Calu3 (cell line): ENCODE results near the gene ERC2. TPM values are rescaled to one million over a fixed set of nuclear protein-coding genes. Genes with fewer than 3 reads are reported as not detected.

ENCODE experiments used
- BruUV-seq: library from RNA; stranded (reverse); fragments of 400-500 nt; replicated peaks from 2 replicates; lab custom pipeline; 2021; lab: Mats Ljungman, UMichigan
- CTCF ChIA-PET: fragments of 300-600 bp; sonication (Branson Sonifier 250); formaldehyde crosslinking; loops from one replicate; lab custom pipeline; 2022; ENCODE audit warnings: antibody characterized with exemption; lab: Charles Lee
- DNase-seq: peaks from one replicate; pipeline ENCODE4 v3.0.0; 2022
- H3K27ac Mint-ChIP-seq: one replicate; pipeline ENCODE4 v1.8.0; 2022; ENCODE audit warnings: mixed read lengths; ENCODE audit not compliant: unreplicated experiment
- H3K27me3 Mint-ChIP-seq: one replicate; pipeline ENCODE4 v1.8.0; 2022; ENCODE audit warnings: mixed read lengths; ENCODE audit not compliant: unreplicated experiment
- H3K36me3 Mint-ChIP-seq: one replicate; pipeline ENCODE4 v1.8.0; 2022; ENCODE audit warnings: mild to moderate bottlenecking, moderate library complexity, mixed read lengths; ENCODE audit not compliant: insufficient read depth, unreplicated experiment
- H3K4me1 Mint-ChIP-seq: one replicate; pipeline ENCODE4 v1.8.0; 2022; ENCODE audit warnings: mild to moderate bottlenecking, low read depth, mixed read lengths; ENCODE audit not compliant: unreplicated experiment
- H3K4me3 Mint-ChIP-seq: one replicate; pipeline ENCODE4 v1.8.0; 2022; ENCODE audit warnings: mild to moderate bottlenecking, low read depth, moderate library complexity, mixed read lengths; ENCODE audit not compliant: unreplicated experiment
- H3K9me3 Mint-ChIP-seq: one replicate; pipeline ENCODE4 v1.8.0; 2022; ENCODE audit warnings: low read depth, mixed read lengths; ENCODE audit not compliant: unreplicated experiment
- intact Hi-C: fragments of 100-400 bp; cut with micrococcal nuclease; formaldehyde crosslinking; loops from one replicate; pipeline ENCODE4 v1.10.0; 2022; ENCODE audit not compliant: unreplicated experiment
- total RNA-seq: library from RNA; stranded (reverse); gene quantifications from 2 replicates; pipeline ENCODE4 v1.2.3, GENCODE V29; 2022
- TF ChIP-seq, protein P1 (sequence below): fragments of 200-600 bp; IDR thresholded peaks from one replicate; pipeline ENCODE4 v1.8.0; 2022; ENCODE audit warnings: antibody characterized with exemption; ENCODE audit not compliant: unreplicated experiment

ERC2 gene
- total RNA-seq, 1 experiment from 2014 or later = 0.73 TPM

DNA sequence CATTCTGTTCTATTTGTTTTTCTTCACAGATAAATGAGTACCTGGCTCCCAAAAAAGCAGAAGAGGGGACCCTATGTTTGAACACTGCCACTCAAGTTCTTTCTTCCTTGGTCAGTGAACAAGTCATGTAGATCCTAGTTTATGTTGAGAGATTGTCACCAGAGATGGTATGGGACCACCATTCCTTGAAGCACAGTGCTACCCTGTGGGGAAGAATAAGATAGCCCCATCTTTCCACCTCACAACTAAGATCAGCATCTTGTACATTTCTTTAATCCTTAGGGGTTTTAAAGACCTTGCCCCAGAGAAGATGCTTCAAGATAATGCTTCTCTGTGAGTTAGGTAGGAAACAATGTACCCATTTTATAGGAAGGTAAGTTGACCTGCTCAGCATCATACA, 747.7 kb downstream of the ERC2 start:
- no peaks in the 10 kb centered on the region for H3K36me3 Mint-ChIP-seq
- no peak overlapping the region for H3K4me3 Mint-ChIP-seq
- no peak for DNase-seq
- H3K27me3 Mint-ChIP-seq = no peaks in the 10 kb centered on the region
- CTCF ChIA-PET = no interaction called here
- TF ChIP-seq, protein P1, sequence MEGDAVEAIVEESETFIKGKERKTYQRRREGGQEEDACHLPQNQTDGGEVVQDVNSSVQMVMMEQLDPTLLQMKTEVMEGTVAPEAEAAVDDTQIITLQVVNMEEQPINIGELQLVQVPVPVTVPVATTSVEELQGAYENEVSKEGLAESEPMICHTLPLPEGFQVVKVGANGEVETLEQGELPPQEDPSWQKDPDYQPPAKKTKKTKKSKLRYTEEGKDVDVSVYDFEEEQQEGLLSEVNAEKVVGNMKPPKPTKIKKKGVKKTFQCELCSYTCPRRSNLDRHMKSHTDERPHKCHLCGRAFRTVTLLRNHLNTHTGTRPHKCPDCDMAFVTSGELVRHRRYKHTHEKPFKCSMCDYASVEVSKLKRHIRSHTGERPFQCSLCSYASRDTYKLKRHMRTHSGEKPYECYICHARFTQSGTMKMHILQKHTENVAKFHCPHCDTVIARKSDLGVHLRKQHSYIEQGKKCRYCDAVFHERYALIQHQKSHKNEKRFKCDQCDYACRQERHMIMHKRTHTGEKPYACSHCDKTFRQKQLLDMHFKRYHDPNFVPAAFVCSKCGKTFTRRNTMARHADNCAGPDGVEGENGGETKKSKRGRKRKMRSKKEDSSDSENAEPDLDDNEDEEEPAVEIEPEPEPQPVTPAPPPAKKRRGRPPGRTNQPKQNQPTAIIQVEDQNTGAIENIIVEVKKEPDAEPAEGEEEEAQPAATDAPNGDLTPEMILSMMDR = no peak
- peaks cover 4% of the 10 kb centered on the region for H3K9me3 Mint-ChIP-seq
- H3K4me1 Mint-ChIP-seq = no peaks in the 10 kb centered on the region
- intact Hi-C loops = no loop called here
- H3K27ac Mint-ChIP-seq = no peak overlapping the region
- no TSS peak for BruUV-seq

DNA sequence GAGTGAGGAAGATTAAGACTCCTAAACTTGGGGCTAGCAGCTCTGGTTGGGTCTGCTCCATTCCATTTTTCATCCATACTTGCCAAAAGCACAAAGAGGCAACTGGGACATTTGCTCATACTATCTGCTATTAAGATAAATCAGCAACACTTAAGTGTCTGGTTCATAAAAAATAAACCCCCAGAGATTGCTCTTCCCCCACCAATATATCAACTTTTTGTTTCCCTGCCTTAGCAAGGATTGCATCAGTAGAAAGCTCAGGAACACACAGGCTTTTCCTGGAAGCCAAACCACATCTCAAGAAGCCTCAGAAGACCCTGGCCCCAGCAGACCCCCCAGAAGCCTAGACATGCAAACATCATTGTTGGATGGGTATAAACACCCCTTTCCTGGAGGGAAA, 748.8 kb downstream of the ERC2 start:
- intact Hi-C loops = no loop called here
- no peaks in the 10 kb centered on the region for H3K36me3 Mint-ChIP-seq
- CTCF ChIA-PET = no interaction called here
- no peaks in the 10 kb centered on the region for H3K4me1 Mint-ChIP-seq
- H3K27me3 Mint-ChIP-seq = no peaks in the 10 kb centered on the region
- BruUV-seq = no TSS peak
- H3K27ac Mint-ChIP-seq = no peak overlapping the region
- TF ChIP-seq, protein P1 = no peak
- H3K9me3 Mint-ChIP-seq = peaks cover 4% of the 10 kb centered on the region
- no peak for DNase-seq
- no peak overlapping the region for H3K4me3 Mint-ChIP-seq

DNA sequence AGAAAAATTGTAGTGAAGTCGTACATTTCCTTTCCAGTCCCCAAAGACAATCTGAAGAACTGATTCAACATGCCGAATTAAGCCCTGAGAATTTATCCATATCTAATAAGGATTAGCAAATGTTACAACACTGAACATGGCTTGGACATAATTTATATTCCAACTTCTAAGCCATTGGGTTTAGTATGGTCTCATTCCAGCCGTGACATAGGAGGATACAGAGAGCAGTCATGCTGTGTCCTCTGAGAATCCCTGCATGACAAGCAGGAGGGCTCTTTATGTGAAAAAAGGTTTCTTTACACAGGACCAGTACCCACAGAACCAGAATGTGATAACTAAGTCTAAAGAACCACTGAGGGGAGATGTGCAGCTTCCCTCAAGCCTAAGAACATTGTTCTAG, 749.3 kb downstream of the ERC2 start:
- Mint-ChIP-seq H3K9me3 (peaks cover 4% of the 10 kb centered on the region), H3K27ac (no peak overlapping the region), H3K27me3 (no peaks in the 10 kb centered on the region), H3K36me3 (no peaks in the 10 kb centered on the region), H3K4me3 (no peak overlapping the region), H3K4me1 (no peaks in the 10 kb centered on the region)
- TF ChIP-seq, protein P1 = no peak
- CTCF ChIA-PET = no interaction called here
- no TSS peak for BruUV-seq
- no peak for DNase-seq
- intact Hi-C loops = no loop called here

DNA sequence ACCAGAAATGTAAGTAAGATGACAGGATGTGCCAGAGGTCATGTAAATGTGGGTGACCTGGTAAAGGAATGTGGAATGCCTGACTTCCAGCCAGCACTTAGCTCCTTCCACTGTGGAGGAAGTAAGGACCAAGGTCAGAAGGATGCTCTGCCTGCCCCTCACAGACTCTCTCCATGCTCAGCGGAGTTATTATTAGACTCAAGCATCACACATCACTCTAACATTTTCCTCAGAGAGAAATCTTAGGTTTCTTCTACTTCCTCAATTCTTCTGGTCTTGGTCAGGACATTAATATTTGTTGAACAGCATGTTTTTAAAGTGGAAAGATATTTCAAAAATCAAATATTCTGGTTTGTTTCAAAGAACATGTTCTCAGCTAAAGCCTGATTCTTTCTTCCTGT, 749.7 kb downstream of the ERC2 start:
- CTCF ChIA-PET = no interaction called here
- no TSS peak for BruUV-seq
- TF ChIP-seq, protein P1 = no peak
- H3K4me1 Mint-ChIP-seq = no peaks in the 10 kb centered on the region
- no peak overlapping the region for H3K27ac Mint-ChIP-seq
- H3K27me3 Mint-ChIP-seq = no peaks in the 10 kb centered on the region
- H3K36me3 Mint-ChIP-seq = no peaks in the 10 kb centered on the region
- intact Hi-C loops = no loop called here
- H3K9me3 Mint-ChIP-seq = peaks cover under 1% of the 10 kb centered on the region
- H3K4me3 Mint-ChIP-seq = no peak overlapping the region
- DNase-seq = no peak

DNA sequence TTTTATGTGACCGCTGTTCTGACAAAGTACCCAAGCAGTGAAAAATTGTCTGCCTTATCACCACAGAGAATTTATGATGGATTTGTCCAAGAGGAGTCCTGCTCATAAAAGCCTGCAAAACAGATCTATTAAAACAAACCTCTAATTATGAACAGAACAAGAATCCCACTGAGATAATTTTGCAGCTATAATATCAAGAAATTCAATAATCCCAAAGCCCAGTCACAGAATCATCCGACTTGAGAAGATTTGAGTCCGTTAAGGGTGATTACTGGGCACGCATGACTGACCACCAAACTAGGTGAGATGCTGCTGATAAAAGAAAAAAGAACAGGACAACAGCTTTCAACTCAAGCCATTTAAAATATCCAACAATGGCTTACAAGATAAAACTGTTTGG, 750.2 kb downstream of the ERC2 start:
- BruUV-seq = no TSS peak
- DNase-seq = no peak
- H3K9me3 Mint-ChIP-seq = no peaks in the 10 kb centered on the region
- intact Hi-C loops = no loop called here
- H3K36me3 Mint-ChIP-seq = no peaks in the 10 kb centered on the region
- H3K27me3 Mint-ChIP-seq = no peaks in the 10 kb centered on the region
- TF ChIP-seq, protein P1 = no peak
- CTCF ChIA-PET = no interaction called here
- no peak overlapping the region for H3K27ac Mint-ChIP-seq
- H3K4me3 Mint-ChIP-seq = no peak overlapping the region
- H3K4me1 Mint-ChIP-seq = no peaks in the 10 kb centered on the region
